Esophagus muscularis mucosa (tissue), 3 donors: ENCODE measurements around the gene MTO1.

ENCODE experiments used
- POLR2A ChIP-seq: fragments of 450-650 bp; IDR thresholded peaks from one replicate; pipeline ENCODE4 v1.6.1; 2017; ENCODE audit warnings: antibody characterized with exemption, moderate library complexity, mild to moderate bottlenecking, low read depth
- POLR2AphosphoS5 ChIP-seq, 2 donors: sonication (generic); formaldehyde crosslinking; IDR thresholded peaks; one replicate each; pipeline ENCODE4 v1.6.1; 2017; ENCODE audit warnings: antibody characterized with exemption in 2 of 2
- TF ChIP-seq, protein P1 (sequence below), 3 experiments: fragments of 200-600 bp in 2 of 3; fragments of 450-650 bp in 1 of 3; sonication (generic) in 2 of 3; IDR thresholded peaks; one replicate each; pipeline ENCODE4 v1.5.1; 2017 to 2019; ENCODE audit warnings: antibody characterized with exemption in 3 of 3, mild to moderate bottlenecking in 2 of 3, moderate library complexity in 1 of 3

DNA sequence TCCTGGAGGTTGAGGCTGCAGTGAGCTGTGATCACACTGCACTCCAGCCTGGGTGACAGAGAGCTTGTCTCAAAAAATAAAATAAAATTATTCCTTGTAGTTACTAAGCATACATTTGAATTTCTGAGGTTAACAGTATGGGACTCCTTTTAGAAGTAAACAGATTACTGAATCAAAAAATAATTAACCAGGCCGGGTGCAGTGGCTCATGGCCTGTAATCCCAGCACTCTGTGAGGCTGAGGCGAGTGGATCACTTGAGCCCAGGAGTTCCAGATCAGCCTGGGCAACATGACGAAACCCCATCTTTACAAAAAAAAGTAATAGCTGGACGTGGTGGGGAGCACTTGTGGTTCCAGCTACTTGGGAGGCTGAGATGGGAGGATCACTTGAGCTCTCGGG is 81.4 kb downstream of the MTO1 start:
- TF ChIP-seq, protein P1, sequence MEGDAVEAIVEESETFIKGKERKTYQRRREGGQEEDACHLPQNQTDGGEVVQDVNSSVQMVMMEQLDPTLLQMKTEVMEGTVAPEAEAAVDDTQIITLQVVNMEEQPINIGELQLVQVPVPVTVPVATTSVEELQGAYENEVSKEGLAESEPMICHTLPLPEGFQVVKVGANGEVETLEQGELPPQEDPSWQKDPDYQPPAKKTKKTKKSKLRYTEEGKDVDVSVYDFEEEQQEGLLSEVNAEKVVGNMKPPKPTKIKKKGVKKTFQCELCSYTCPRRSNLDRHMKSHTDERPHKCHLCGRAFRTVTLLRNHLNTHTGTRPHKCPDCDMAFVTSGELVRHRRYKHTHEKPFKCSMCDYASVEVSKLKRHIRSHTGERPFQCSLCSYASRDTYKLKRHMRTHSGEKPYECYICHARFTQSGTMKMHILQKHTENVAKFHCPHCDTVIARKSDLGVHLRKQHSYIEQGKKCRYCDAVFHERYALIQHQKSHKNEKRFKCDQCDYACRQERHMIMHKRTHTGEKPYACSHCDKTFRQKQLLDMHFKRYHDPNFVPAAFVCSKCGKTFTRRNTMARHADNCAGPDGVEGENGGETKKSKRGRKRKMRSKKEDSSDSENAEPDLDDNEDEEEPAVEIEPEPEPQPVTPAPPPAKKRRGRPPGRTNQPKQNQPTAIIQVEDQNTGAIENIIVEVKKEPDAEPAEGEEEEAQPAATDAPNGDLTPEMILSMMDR (IDR thresholded peaks at IDR 0.05), result no peak
- TF ChIP-seq POLR2A (no peak), POLR2AphosphoS5 (IDR thresholded peaks at IDR 0.05) (no peak)
